Muscle of leg (tissue), 11 donors: ENCODE measurements around the gene WIF1. TPM values are rescaled to one million over a fixed set of nuclear protein-coding genes. Genes with fewer than 3 reads are reported as not detected.

Experiments
- DNase-seq: peaks from one replicate; pipeline ENCODE4 v3.0.0; 2013
- H3K27ac ChIP-seq: one replicate; pipeline ENCODE4 v1.5.1; 2013; ENCODE audit warnings: mild to moderate bottlenecking, low read length, control low read depth
- H3K27me3 ChIP-seq: one replicate; pipeline ENCODE4 v1.6.1; 2013; ENCODE audit warnings: low read length; ENCODE audit not compliant: control insufficient read depth, insufficient read depth
- H3K36me3 ChIP-seq: one replicate; pipeline ENCODE4 v1.6.1; 2013; ENCODE audit warnings: low read length; ENCODE audit not compliant: control insufficient read depth, insufficient read depth
- H3K4me1 ChIP-seq: one replicate; pipeline ENCODE4 v1.6.1; 2013; ENCODE audit warnings: low read length; ENCODE audit not compliant: control insufficient read depth, insufficient read depth
- H3K4me3 ChIP-seq: one replicate; pipeline ENCODE4 v1.5.1; 2013; ENCODE audit warnings: low read length, control low read depth
- H3K9me3 ChIP-seq: replicated peaks from 2 replicates; pipeline ENCODE4 v1.6.1; 2013; ENCODE audit warnings: low read depth, low read length; ENCODE audit not compliant: control insufficient read depth
- WGBS: methylation state at CpG from one replicate; pipeline ENCODE4 v1.1.5; 2013; ENCODE audit warnings: missing lambda C conversion rate; ENCODE audit not compliant: insufficient coverage; 5-methylcytosine and 5-hydroxymethylcytosine counted together
- polyA plus RNA-seq, 8 donors: library from polyadenylated mRNA; unstranded; fragments of 120-200 nt; gene quantifications; one replicate each; pipeline versions ENCODE4 v1.2.1 to v1.2.3, GENCODE V29; 2013; ENCODE audit warnings: inconsistent platforms in 1 of 8, low replicate concordance in 1 of 8; ENCODE audit not compliant: insufficient read length in 8 of 8, insufficient read depth in 1 of 8
- total RNA-seq: library from RNA; stranded (reverse); fragments of 120-200 nt; gene quantifications from one replicate; pipeline ENCODE4 v1.2.4, GENCODE V29; 2013

The WIF1 gene
- total and polyA plus RNA-seq, 9 donors = 0.82 to 14.9 (median 3.9) TPM

- 81% methylated on average over 2 of the region's 2 CpGs for WGBS
- no peaks in the 10 kb centered on the region for H3K4me1 ChIP-seq
- no peak overlapping the region for H3K4me3 ChIP-seq
- no peaks in the 10 kb centered on the region for H3K36me3 ChIP-seq
- no peak for DNase-seq
- no peaks in the 10 kb centered on the region for H3K9me3 ChIP-seq
- no peak overlapping the region for H3K27ac ChIP-seq
- peaks cover 2% of the 10 kb centered on the region for H3K27me3 ChIP-seq
Observed at GRCh38 chr12:65090461-65090860, 30.6 kb downstream of the WIF1 start.

- Histone ChIP-seq H3K27ac (no peak overlapping the region), H3K36me3 (no peaks in the 10 kb centered on the region), H3K27me3 (no peaks in the 10 kb centered on the region), H3K4me3 (no peak overlapping the region), H3K4me1 (no peaks in the 10 kb centered on the region), H3K9me3 (no peaks in the 10 kb centered on the region)
- WGBS = 72% methylated on average over 2 of the region's 2 CpGs
- DNase-seq = no peak
Observed at GRCh38 chr12:65086236-65086635, 34.9 kb downstream of the WIF1 start.

- 80% methylated on average over 1 of the region's 3 CpGs for WGBS
- Histone ChIP-seq H3K27ac (no peak overlapping the region), H3K9me3 (no peaks in the 10 kb centered on the region), H3K36me3 (no peaks in the 10 kb centered on the region), H3K27me3 (no peaks in the 10 kb centered on the region), H3K4me3 (no peak overlapping the region), H3K4me1 (no peaks in the 10 kb centered on the region)
- no peak for DNase-seq
Observed at GRCh38 chr12:65084579-65084978, 36.5 kb downstream of the WIF1 start.

GRCh38 chr12:65083581-65083980, 37.5 kb downstream of the WIF1 start:
- no peak for DNase-seq
- no peak overlapping the region for H3K4me3 ChIP-seq
- no peaks in the 10 kb centered on the region for H3K36me3 ChIP-seq
- 87% methylated on average over 2 of the region's 2 CpGs for WGBS
- no peaks in the 10 kb centered on the region for H3K4me1 ChIP-seq
- H3K27ac ChIP-seq = no peak overlapping the region
- no peaks in the 10 kb centered on the region for H3K9me3 ChIP-seq
- H3K27me3 ChIP-seq = no peaks in the 10 kb centered on the region

GRCh38 chr12:65082406-65082805, 38.7 kb downstream of the WIF1 start:
- H3K27ac ChIP-seq = no peak overlapping the region
- no peak overlapping the region for H3K4me3 ChIP-seq
- no peaks in the 10 kb centered on the region for H3K9me3 ChIP-seq
- no peaks in the 10 kb centered on the region for H3K27me3 ChIP-seq
- no peaks in the 10 kb centered on the region for H3K36me3 ChIP-seq
- DNase-seq = peak; percentile 57
- H3K4me1 ChIP-seq = no peaks in the 10 kb centered on the region

GRCh38 chr12:65081496-65081895, 39.6 kb downstream of the WIF1 start:
- Histone ChIP-seq H3K36me3 (no peaks in the 10 kb centered on the region), H3K9me3 (no peaks in the 10 kb centered on the region), H3K27me3 (no peaks in the 10 kb centered on the region), H3K4me3 (no peak overlapping the region), H3K27ac (no peak overlapping the region), H3K4me1 (no peaks in the 10 kb centered on the region)
- DNase-seq = no peak
- no CpG with 5 or more reads among the region's 1 CpG for WGBS

- WGBS = no CpG with 5 or more reads among the region's 6 CpGs
- H3K27me3 ChIP-seq = no peaks in the 10 kb centered on the region
Observed at GRCh38 chr12:65074932-65075331, 46.2 kb downstream of the WIF1 start.

GRCh38 chr12:65069336-65069735, 51.8 kb downstream of the WIF1 start:
- 100% methylated on average over 1 of the region's 2 CpGs for WGBS
- no peak for DNase-seq
- Histone ChIP-seq H3K9me3 (no peaks in the 10 kb centered on the region), H3K27ac (no peak overlapping the region), H3K27me3 (no peaks in the 10 kb centered on the region), H3K4me3 (no peak overlapping the region), H3K4me1 (no peaks in the 10 kb centered on the region), H3K36me3 (no peaks in the 10 kb centered on the region)

More at GRCh38 chr12:65074932-65075331, 46.2 kb downstream of the WIF1 start:
- DNase-seq = no peak
- Histone ChIP-seq H3K9me3 (no peaks in the 10 kb centered on the region), H3K4me3 (no peak overlapping the region), H3K4me1 (no peaks in the 10 kb centered on the region), H3K27ac (no peak overlapping the region), H3K36me3 (no peaks in the 10 kb centered on the region)

GRCh38 chr12:65067383-65067782, 53.7 kb downstream of the WIF1 start:
- no peak overlapping the region for H3K4me3 ChIP-seq
- no peaks in the 10 kb centered on the region for H3K9me3 ChIP-seq
- no peak for DNase-seq
- H3K4me1 ChIP-seq = no peaks in the 10 kb centered on the region
- H3K27ac ChIP-seq = no peak overlapping the region
- no peaks in the 10 kb centered on the region for H3K27me3 ChIP-seq
- WGBS = 86% methylated on average over 7 of the region's 8 CpGs
- H3K36me3 ChIP-seq = no peaks in the 10 kb centered on the region

- peak; percentile 7 for DNase-seq
- Histone ChIP-seq H3K4me1 (no peaks in the 10 kb centered on the region), H3K27me3 (no peaks in the 10 kb centered on the region), H3K4me3 (no peak overlapping the region), H3K36me3 (no peaks in the 10 kb centered on the region), H3K9me3 (no peaks in the 10 kb centered on the region), H3K27ac (no peak overlapping the region)
- WGBS = 100% methylated on average over 1 of the region's 4 CpGs
Observed at GRCh38 chr12:65055859-65056258, 65.2 kb downstream of the WIF1 start.

- 46% methylated on average over 8 of the region's 9 CpGs for WGBS
- Histone ChIP-seq H3K27ac (no peak overlapping the region), H3K27me3 (no peaks in the 10 kb centered on the region), H3K36me3 (no peaks in the 10 kb centered on the region), H3K4me1 (no peaks in the 10 kb centered on the region), H3K4me3 (no peak overlapping the region), H3K9me3 (no peaks in the 10 kb centered on the region)
- no peak for DNase-seq
Observed at GRCh38 chr12:65051218-65051617, 69.9 kb downstream of the WIF1 start.
